HEK293 (cell line): ENCODE measurements around the gene SPECC1L.

Source experiments
- CTCF ChIA-PET: fragments of 350-600 bp; formaldehyde crosslinking; extraction: SDS; loops from one replicate; lab custom pipeline; 2021; ENCODE audit warnings: antibody characterized with exemption; lab: Yijun Ruan, JAX
- POLR2A ChIA-PET: fragments of 300-600 bp; formaldehyde crosslinking; extraction: SDS; loops from one replicate; lab custom pipeline; 2020; ENCODE audit warnings: antibody characterized with exemption, inconsistent platforms; lab: Yijun Ruan, JAX
- H3K27ac ChIP-seq: fragments of 200-500 bp; sonication (Bioruptor generic); 2 replicates; pipeline ENCODE4 v1.5.1; 2014; ENCODE audit warnings: low read depth, low read length, control low read depth, inconsistent platforms; ENCODE audit errors: extremely low read depth
- H3K36me3 ChIP-seq, 2 experiments: fragments of 200-500 bp in 1 of 2; sonication (Bioruptor generic) in 1 of 2; 1 replicate in 1 of 2; 2 replicates in 1 of 2; pipeline ENCODE4 v1.5.1; 2014 to 2017; ENCODE audit warnings: inconsistent platforms in 2 of 2, low read length in 2 of 2; ENCODE audit not compliant: control insufficient read depth in 2 of 2, insufficient read depth in 1 of 2
- H3K4me1 ChIP-seq: fragments of 200-500 bp; sonication (Bioruptor generic); 2 replicates; pipeline ENCODE4 v1.5.1; 2014; ENCODE audit warnings: mild to moderate bottlenecking, low read length, inconsistent platforms; ENCODE audit not compliant: control insufficient read depth, insufficient read depth
- H3K4me3 ChIP-seq: 2 replicates; pipeline ENCODE4 v1.5.1; 2011; ENCODE audit warnings: low read depth, mild to moderate bottlenecking, control low read depth, low read length, moderate library complexity
- H3K9me3 ChIP-seq: fragments of 200-500 bp; sonication (Bioruptor generic); 2 replicates; pipeline ENCODE4 v1.5.1; 2014; ENCODE audit warnings: low read depth, low read length, inconsistent platforms; ENCODE audit not compliant: control insufficient read depth, insufficient read depth
- GFI1B ChIP-seq: fragments of 450-650 bp; formaldehyde crosslinking; IDR thresholded peaks from 2 replicates; pipeline ENCODE4 v1.5.1; 2016; ENCODE audit warnings: missing biosample characterization, missing genetic modification characterization
- PATZ1 ChIP-seq: fragments of 450-650 bp; formaldehyde crosslinking; IDR thresholded peaks from 2 replicates; pipeline ENCODE4 v1.5.1; 2016; ENCODE audit warnings: missing biosample characterization, missing genetic modification characterization
- PRDM2 ChIP-seq: fragments of 450-650 bp; formaldehyde crosslinking; IDR thresholded peaks from 2 replicates; pipeline ENCODE4 v1.5.1; 2016; ENCODE audit warnings: missing biosample characterization, missing genetic modification characterization, borderline replicate concordance
- WT1 ChIP-seq: fragments of 450-650 bp; formaldehyde crosslinking; IDR thresholded peaks from 2 replicates; pipeline ENCODE4 v1.5.1; 2016; ENCODE audit warnings: missing biosample characterization, missing genetic modification characterization
- ZBTB20 ChIP-seq: fragments of 450-650 bp; formaldehyde crosslinking; IDR thresholded peaks from 2 replicates; pipeline ENCODE4 v1.5.1; 2016; ENCODE audit warnings: missing biosample characterization, missing genetic modification characterization
- ZBTB48 ChIP-seq: fragments of 450-650 bp; formaldehyde crosslinking; IDR thresholded peaks from 2 replicates; pipeline ENCODE4 v1.5.1; 2016; ENCODE audit warnings: missing biosample characterization, missing genetic modification characterization
- ZFHX2 ChIP-seq: fragments of 450-650 bp; formaldehyde crosslinking; conservative IDR thresholded peaks from 2 replicates; pipeline ENCODE4 v1.5.1; 2016; ENCODE audit warnings: missing biosample characterization, missing genetic modification characterization
- ZFP3 ChIP-seq: fragments of 450-650 bp; formaldehyde crosslinking; IDR thresholded peaks from 2 replicates; pipeline ENCODE4 v1.5.1; 2016; ENCODE audit warnings: low read depth, missing biosample characterization, missing genetic modification characterization
- ZFP69B ChIP-seq: fragments of 450-650 bp; formaldehyde crosslinking; IDR thresholded peaks from 2 replicates; pipeline ENCODE4 v1.5.1; 2016; ENCODE audit warnings: missing biosample characterization, missing genetic modification characterization
- ZNF114 ChIP-seq: fragments of 450-650 bp; formaldehyde crosslinking; IDR thresholded peaks from 2 replicates; pipeline ENCODE4 v1.5.0; 2017; ENCODE audit warnings: missing biosample characterization, missing genetic modification characterization
- ZNF133 ChIP-seq: fragments of 450-650 bp; formaldehyde crosslinking; IDR thresholded peaks from 2 replicates; pipeline ENCODE4 v1.5.1; 2016; ENCODE audit warnings: missing biosample characterization, missing genetic modification characterization
- ZNF146 ChIP-seq: fragments of 450-650 bp; formaldehyde crosslinking; IDR thresholded peaks from 2 replicates; pipeline ENCODE4 v1.5.1; 2016; ENCODE audit warnings: missing biosample characterization, missing genetic modification characterization
- ZNF18 ChIP-seq: fragments of 450-650 bp; formaldehyde crosslinking; IDR thresholded peaks from 2 replicates; pipeline ENCODE4 v1.5.1; 2016; ENCODE audit warnings: missing biosample characterization, missing genetic modification characterization
- ZNF184 ChIP-seq: fragments of 450-650 bp; IDR thresholded peaks from 2 replicates; pipeline ENCODE4 v1.5.1; 2018; ENCODE audit warnings: missing biosample characterization, mild to moderate bottlenecking, missing genetic modification characterization
- ZNF2 ChIP-seq: fragments of 450-650 bp; formaldehyde crosslinking; IDR thresholded peaks from 2 replicates; pipeline ENCODE4 v1.5.1; 2016; ENCODE audit warnings: missing biosample characterization, missing genetic modification characterization
- ZNF239 ChIP-seq: fragments of 450-650 bp; formaldehyde crosslinking; IDR thresholded peaks from 2 replicates; pipeline ENCODE4 v1.5.1; 2016; ENCODE audit warnings: missing biosample characterization, missing genetic modification characterization
- ZNF37A ChIP-seq: fragments of 450-650 bp; IDR thresholded peaks from 2 replicates; pipeline ENCODE4 v1.5.1; 2018; ENCODE audit warnings: missing biosample characterization, missing genetic modification characterization
- ZNF423 ChIP-seq: fragments of 450-650 bp; formaldehyde crosslinking; IDR thresholded peaks from 2 replicates; pipeline ENCODE4 v1.5.1; 2016; ENCODE audit warnings: missing biosample characterization, missing genetic modification characterization
- ZNF513 ChIP-seq: fragments of 450-650 bp; IDR thresholded peaks from 2 replicates; pipeline ENCODE4 v1.5.1; 2018; ENCODE audit warnings: missing biosample characterization, missing genetic modification characterization
- ZNF610 ChIP-seq: fragments of 450-650 bp; formaldehyde crosslinking; IDR thresholded peaks from 2 replicates; pipeline ENCODE4 v1.5.1; 2016; ENCODE audit warnings: missing biosample characterization, missing genetic modification characterization, borderline replicate concordance
- ZNF76 ChIP-seq: fragments of 450-650 bp; formaldehyde crosslinking; IDR thresholded peaks from 2 replicates; pipeline ENCODE4; 2016; ENCODE audit warnings: low read depth, missing biosample characterization, missing genetic modification characterization, borderline replicate concordance
- ZNF785 ChIP-seq: fragments of 450-650 bp; formaldehyde crosslinking; IDR thresholded peaks from 2 replicates; pipeline ENCODE4 v1.5.1; 2016; ENCODE audit warnings: missing biosample characterization, missing genetic modification characterization

SPECC1L gene

GRCh38 chr22:24225044-24225601, 45.5 kb upstream of the SPECC1L start (continued):
- TF ChIP-seq ZNF76, result no peak
- TF ChIP-seq ZNF18 (tag by site-specific recombination), result no peak
- no peak for TF ChIP-seq ZNF2 (tag by site-specific recombination)
- TF ChIP-seq ZNF114 (tag by site-specific recombination), result no peak
- no peak for TF ChIP-seq ZBTB20
- no peak for TF ChIP-seq ZFHX2 (tag by site-specific recombination)
- no peak for TF ChIP-seq GFI1B (tag by site-specific recombination)
- no peak for TF ChIP-seq ZNF133 (tag by site-specific recombination)
- TF ChIP-seq, all 188 proteins: peak for 0

- CTCF ChIA-PET, result interaction anchor here (1.2 kb wide), 1 partner anchor 17 kb away, joined by 3 read pairs; no protein-coding TSS in a partner anchor
Observed at GRCh38 chr22:24225951-24226350, 44.7 kb upstream of the SPECC1L start.

More at GRCh38 chr22:24225951-24226350, 44.7 kb upstream of the SPECC1L start:
- no peaks in the 10 kb centered on the region for H3K36me3 ChIP-seq
- no peaks in the 10 kb centered on the region for H3K4me1 ChIP-seq
- no peaks in the 10 kb centered on the region for H3K9me3 ChIP-seq
- no peak overlapping the region for H3K27ac ChIP-seq
- POLR2A ChIA-PET, result no interaction called here
- TF ChIP-seq ZNF239 (tag by site-specific recombination), result no peak
- TF ChIP-seq ZNF610 (tag by site-specific recombination), result no peak
- TF ChIP-seq ZFP3 (tag by site-specific recombination), result no peak
- TF ChIP-seq PRDM2 (tag by site-specific recombination), result no peak
- no peak for TF ChIP-seq ZBTB48 (tag by site-specific recombination)
- TF ChIP-seq ZNF785 (tag by site-specific recombination), result no peak
- no peak for TF ChIP-seq ZNF423 (tag by site-specific recombination)
- no peak for TF ChIP-seq PATZ1 (tag by site-specific recombination)
- TF ChIP-seq WT1 (tag by site-specific recombination), result no peak
- no peak for TF ChIP-seq ZFP69B (tag by site-specific recombination)
- TF ChIP-seq ZNF513 (tag by site-specific recombination), result no peak
- TF ChIP-seq ZNF146 (tag by site-specific recombination), result no peak
- TF ChIP-seq ZNF37A (tag by site-specific recombination), result no peak
- no peak for TF ChIP-seq ZNF184
- H3K4me3 ChIP-seq, result no peak overlapping the region
